ENCODE measurements around the gene SLC24A4.

Gene SLC24A4

GRCh38 chr14:92323011-92323915, at the start of gene SLC24A4:
Gene SLC24A4, plus strand, starts transcription at chr14:92323165. Its CDS starts 666 bp downstream, at chr14:92323831.
- no peak for DNase-seq

GRCh38 chr14:92273166-92273565, 49.8 kb upstream of the SLC24A4 start:
- no peak for DNase-seq

- no peak for DNase-seq
Observed at GRCh38 chr14:92274055-92274454, 48.9 kb upstream of the SLC24A4 start.

- no peak for DNase-seq
Observed at GRCh38 chr14:92276074-92276473, 46.9 kb upstream of the SLC24A4 start.

GRCh38 chr14:92277031-92277430, 45.9 kb upstream of the SLC24A4 start:
- DNase-seq, result no peak

GRCh38 chr14:92280554-92281262, 42.3 kb upstream of the SLC24A4 start:
- no peak for DNase-seq

- no peak for DNase-seq
Observed at GRCh38 chr14:92282669-92283068, 40.3 kb upstream of the SLC24A4 start.

GRCh38 chr14:92285311-92285710, 37.7 kb upstream of the SLC24A4 start:
- DNase-seq, result no peak

- no peak for DNase-seq
Observed at GRCh38 chr14:92287987-92288386, 35.0 kb upstream of the SLC24A4 start.

GRCh38 chr14:92288994-92289660, 33.8 kb upstream of the SLC24A4 start:
- no peak for DNase-seq

- DNase-seq, result no peak
Observed at GRCh38 chr14:92292673-92293072, 30.3 kb upstream of the SLC24A4 start.

GRCh38 chr14:92294506-92294905, 28.5 kb upstream of the SLC24A4 start:
- no peak for DNase-seq

- DNase-seq, result no peak
Observed at GRCh38 chr14:92297818-92298595, 25.0 kb upstream of the SLC24A4 start.

GRCh38 chr14:92302481-92302880, 20.5 kb upstream of the SLC24A4 start:
- no peak for DNase-seq

- no peak for DNase-seq
Observed at GRCh38 chr14:92308716-92309115, 14.2 kb upstream of the SLC24A4 start.

- no peak for DNase-seq
Observed at GRCh38 chr14:92309968-92310530, 12.9 kb upstream of the SLC24A4 start.

- no peak for DNase-seq
Observed at GRCh38 chr14:92310776-92311375, 12.1 kb upstream of the SLC24A4 start.

GRCh38 chr14:92314182-92314581, 8.8 kb upstream of the SLC24A4 start:
- DNase-seq, result no peak

GRCh38 chr14:92315050-92315805, 7.7 kb upstream of the SLC24A4 start:
- DNase-seq, result no peak

GRCh38 chr14:92316176-92316575, 6.8 kb upstream of the SLC24A4 start:
- no peak for DNase-seq

GRCh38 chr14:92316937-92317336, 6.0 kb upstream of the SLC24A4 start:
- DNase-seq, result no peak

Measured in kidney glomerular epithelial cell (primary cell).